Chondrocyte (in vitro differentiated cells): ENCODE data around the gene ADAMTS7. TPM values are rescaled to one million over a fixed set of nuclear protein-coding genes. Genes with fewer than 3 reads are reported as not detected.
"Not testable (repeated sequence)": the region's sequence is repeated elsewhere in the genome, so short reads cannot be mapped to it uniquely, and the experiment has no call there.

Experiments used
- DNase-seq: peaks from one replicate; pipeline ENCODE4 v3.0.0; 2021; ENCODE audit warnings: mixed read lengths, low spot score
- H3K27ac Mint-ChIP-seq: one replicate; pipeline ENCODE4 v1.8.0; 2021; ENCODE audit warnings: mild to moderate bottlenecking, moderate library complexity, mixed read lengths; ENCODE audit not compliant: unreplicated experiment
- H3K27me3 Mint-ChIP-seq: 2 replicates; pipeline ENCODE4 v1.8.0; 2021; ENCODE audit warnings: low read depth, mixed read lengths
- H3K36me3 Mint-ChIP-seq: 2 replicates; pipeline ENCODE4 v1.8.0; 2021; ENCODE audit warnings: low read depth, mixed read lengths
- H3K4me1 Mint-ChIP-seq: 2 replicates; pipeline ENCODE4 v1.8.0; 2021; ENCODE audit warnings: low read depth, mild to moderate bottlenecking, mixed read lengths
- H3K4me3 Mint-ChIP-seq: one replicate; pipeline ENCODE4 v1.8.0; 2021; ENCODE audit warnings: mild to moderate bottlenecking, moderate library complexity, mixed read lengths; ENCODE audit not compliant: unreplicated experiment
- H3K9me3 Mint-ChIP-seq: 2 replicates; pipeline ENCODE4 v1.8.0; 2021; ENCODE audit warnings: low read depth, mixed read lengths
- CTCF ChIP-seq: fragments of 200-600 bp; sonication (generic); IDR thresholded peaks from 2 replicates; pipeline ENCODE4 v1.5.0; 2021; ENCODE audit warnings: antibody characterized with exemption, mild to moderate bottlenecking, moderate library complexity
- total RNA-seq: library from RNA; stranded (reverse); gene quantifications from 3 replicates; pipeline ENCODE4 v1.2.1, GENCODE V29; 2021

ADAMTS7 gene
- total RNA-seq, 1 donor from 2014 or later, result 111 TPM

GRCh38 chr15:78789615-78790014 is 21.6 kb downstream of the ADAMTS7 start:
- TF ChIP-seq CTCF, result no peak
- DNase-seq, result no peak
- no peak overlapping the region for H3K4me3 Mint-ChIP-seq
- no peaks in the 10 kb centered on the region for H3K4me1 Mint-ChIP-seq
- H3K27me3 Mint-ChIP-seq, result no peaks in the 10 kb centered on the region
- peaks cover 3% of the 10 kb centered on the region for H3K9me3 Mint-ChIP-seq
- H3K36me3 Mint-ChIP-seq, result peaks cover 30% of the 10 kb centered on the region
- no peak overlapping the region for H3K27ac Mint-ChIP-seq

- Mint-ChIP-seq H3K9me3 (peaks cover 3% of the 10 kb centered on the region), H3K4me1 (no peaks in the 10 kb centered on the region), H3K27me3 (no peaks in the 10 kb centered on the region), H3K4me3 (no peak overlapping the region), H3K27ac (no peak overlapping the region), H3K36me3 (peaks cover 33% of the 10 kb centered on the region)
- DNase-seq, result no peak
- no peak for TF ChIP-seq CTCF
Measured at GRCh38 chr15:78788016-78788660, 23.1 kb downstream of the ADAMTS7 start.

GRCh38 chr15:78782402-78782801 is 28.9 kb downstream of the ADAMTS7 start:
- H3K27me3 Mint-ChIP-seq, H3K4me3 Mint-ChIP-seq, H3K27ac Mint-ChIP-seq, H3K9me3 Mint-ChIP-seq, DNase-seq, H3K4me1 Mint-ChIP-seq: not testable (repeated sequence)
- peaks cover 30% of the 10 kb centered on the region for H3K36me3 Mint-ChIP-seq

- H3K27me3 Mint-ChIP-seq, DNase-seq, H3K4me1 Mint-ChIP-seq, H3K4me3 Mint-ChIP-seq, H3K9me3 Mint-ChIP-seq: not testable (repeated sequence)
- Mint-ChIP-seq H3K36me3 (peaks cover 24% of the 10 kb centered on the region), H3K27ac (peak overlapping the region; percentile 27)
Measured at GRCh38 chr15:78781381-78781780, 29.9 kb downstream of the ADAMTS7 start.

- not testable (repeated sequence) for H3K4me3 Mint-ChIP-seq, H3K9me3 Mint-ChIP-seq, DNase-seq, H3K4me1 Mint-ChIP-seq, H3K27me3 Mint-ChIP-seq
- Mint-ChIP-seq H3K27ac (peak overlapping the region; percentile 41), H3K36me3 (peaks cover 21% of the 10 kb centered on the region)
Measured at GRCh38 chr15:78779975-78780374, 31.3 kb downstream of the ADAMTS7 start.

- H3K4me3 Mint-ChIP-seq, H3K27ac Mint-ChIP-seq, H3K4me1 Mint-ChIP-seq, DNase-seq, H3K9me3 Mint-ChIP-seq, H3K27me3 Mint-ChIP-seq: not testable (repeated sequence)
- H3K36me3 Mint-ChIP-seq, result peaks cover 15% of the 10 kb centered on the region
Measured at GRCh38 chr15:78779176-78779785, 32.0 kb downstream of the ADAMTS7 start.

GRCh38 chr15:78778422-78778821 is 32.8 kb downstream of the ADAMTS7 start:
- peaks cover 15% of the 10 kb centered on the region for H3K36me3 Mint-ChIP-seq
- peak; percentile 61 for DNase-seq
- peaks cover 8% of the 10 kb centered on the region for H3K4me1 Mint-ChIP-seq
- TF ChIP-seq CTCF, result no peak
- H3K9me3 Mint-ChIP-seq, result no peaks in the 10 kb centered on the region
- no peak overlapping the region for H3K27ac Mint-ChIP-seq
- H3K27me3 Mint-ChIP-seq, result no peaks in the 10 kb centered on the region
- no peak overlapping the region for H3K4me3 Mint-ChIP-seq

- not testable (repeated sequence) for H3K4me3 Mint-ChIP-seq, H3K27ac Mint-ChIP-seq, H3K4me1 Mint-ChIP-seq, H3K9me3 Mint-ChIP-seq, H3K27me3 Mint-ChIP-seq
- H3K36me3 Mint-ChIP-seq, result peaks cover 14% of the 10 kb centered on the region
- peak; percentile 59 for DNase-seq
Measured at GRCh38 chr15:78777953-78778345, 33.3 kb downstream of the ADAMTS7 start.

- H3K4me3 Mint-ChIP-seq, H3K27ac Mint-ChIP-seq, H3K9me3 Mint-ChIP-seq, H3K27me3 Mint-ChIP-seq, DNase-seq, H3K4me1 Mint-ChIP-seq: not testable (repeated sequence)
- H3K36me3 Mint-ChIP-seq, result peaks cover 16% of the 10 kb centered on the region
Measured at GRCh38 chr15:78777290-78777952, 33.8 kb downstream of the ADAMTS7 start.
